CD4-positive, alpha-beta T cell (primary cell): ENCODE measurements around the gene GNG13. TPM values are rescaled to one million over a fixed set of nuclear protein-coding genes. Genes with fewer than 3 reads are reported as not detected.

Source experiments
- ATAC-seq: fragments of 200-7000 bp; cut with Tn5 transposase; one replicate; pipeline ENCODE4 v1.10.0; 2022; ENCODE audit warnings: mild to moderate bottlenecking; ENCODE audit not compliant: poor library complexity
- CTCF ChIA-PET: fragments of 350-600 bp; sonication (Branson Sonifier 250); formaldehyde crosslinking; loops from one replicate; lab custom pipeline; 2021; ENCODE audit warnings: antibody characterized with exemption, inconsistent platforms; lab: Charles Lee
- POLR2A ChIA-PET: fragments of 350-600 bp; sonication (Branson Sonifier 250); formaldehyde crosslinking; loops from one replicate; lab custom pipeline; 2021; ENCODE audit warnings: antibody characterized with exemption, inconsistent platforms; lab: Charles Lee
- DNase-seq, 14 experiments: peaks; one replicate each; pipeline ENCODE4 v3.0.0-alpha.2; 2013 to 2020; ENCODE audit warnings: mixed read lengths in 2 of 14
- H3K27ac ChIP-seq, 2 donors: one replicate each; pipeline versions ENCODE4 v1.5.1 to v1.7.0; 2013; ENCODE audit warnings: low read length in 2 of 2, low read depth in 1 of 2, mild to moderate bottlenecking in 1 of 2
- H3K27me3 ChIP-seq, 2 experiments: 1 replicate in 1 of 2; 2 replicates in 1 of 2; pipeline versions ENCODE4 v1.6.1 to v1.7.0; 2013; ENCODE audit warnings: low read length in 2 of 2, control low read depth in 1 of 2, mild to moderate bottlenecking in 1 of 2, moderate library complexity in 1 of 2; ENCODE audit not compliant: insufficient read depth in 2 of 2, control insufficient read depth in 1 of 2
- H3K36me3 ChIP-seq: one replicate; pipeline ENCODE4 v1.6.1; 2013; ENCODE audit warnings: low read length, control low read depth; ENCODE audit not compliant: insufficient read depth
- H3K4me1 ChIP-seq: one replicate; pipeline ENCODE4 v1.6.1; 2013; ENCODE audit warnings: low read length, control low read depth; ENCODE audit not compliant: insufficient read depth
- H3K4me3 ChIP-seq: one replicate; pipeline ENCODE4 v1.5.1; 2013; ENCODE audit warnings: mild to moderate bottlenecking, low read length, moderate library complexity
- H3K9me3 ChIP-seq, 2 experiments: 1 replicate in 1 of 2; 2 replicates in 1 of 2; pipeline versions ENCODE4 v1.6.1 to v1.7.0; 2013; ENCODE audit warnings: low read length in 2 of 2, mild to moderate bottlenecking in 2 of 2, control low read depth in 1 of 2, moderate library complexity in 1 of 2; ENCODE audit not compliant: control insufficient read depth in 1 of 2, insufficient read depth in 1 of 2
- H3K27ac Mint-ChIP-seq: one replicate; pipeline ENCODE4 v1.8.0; 2020; ENCODE audit warnings: mixed read lengths
- H3K27me3 Mint-ChIP-seq: one replicate; pipeline ENCODE4 v1.8.0; 2021; ENCODE audit warnings: mixed read lengths
- H3K36me3 Mint-ChIP-seq: one replicate; pipeline ENCODE4 v1.8.0; 2021; ENCODE audit warnings: low read depth, mixed read lengths
- H3K4me1 Mint-ChIP-seq: one replicate; pipeline ENCODE4 v1.8.0; 2021; ENCODE audit warnings: low read depth, mixed read lengths
- H3K4me3 Mint-ChIP-seq: one replicate; pipeline ENCODE4 v1.8.0; 2020; ENCODE audit warnings: mild to moderate bottlenecking, mixed read lengths
- H3K9me3 Mint-ChIP-seq: one replicate; pipeline ENCODE4 v1.8.0; 2020; ENCODE audit warnings: mixed read lengths
- CTCF ChIP-seq: fragments of 200-600 bp; IDR thresholded peaks from one replicate; pipeline ENCODE4 v1.8.0; 2022; ENCODE audit warnings: antibody characterized with exemption, mild to moderate bottlenecking
- intact Hi-C, 2 experiments: fragments of 100-400 bp; cut with DNase I in 1 of 2; cut with micrococcal nuclease in 1 of 2; formaldehyde crosslinking; loops; one replicate each; pipeline versions ENCODE4 v1.15.1 to v1.9.0; 2023 to 2025; cut with DNase I, micrococcal nuclease
- total RNA-seq, 174 experiments: library from RNA in 2 of 174; stranded (reverse) in 2 of 174; gene quantifications; one replicate each; pipeline ENCODE4 v1.2.3 and lab custom pipeline; 2021 to 2026

GNG13 gene
- total RNA-seq, 2 experiments from 2014 or later: not detected

GRCh38 chr16:843771-844170, 43.2 kb upstream of the GNG13 start:
- no peak overlapping the region for H3K4me3 Mint-ChIP-seq
- H3K27me3 ChIP-seq: peaks cover 0 to 4% of the 10 kb centered on the region in 2 experiments
- no peak overlapping the region for H3K4me3 ChIP-seq
- H3K27me3 Mint-ChIP-seq: no peaks in the 10 kb centered on the region
- no peak for TF ChIP-seq CTCF
- no peak overlapping the region for H3K27ac Mint-ChIP-seq
- no peaks in the 10 kb centered on the region for H3K36me3 ChIP-seq
- H3K27ac ChIP-seq: no peak overlapping the region
- H3K4me1 Mint-ChIP-seq: no peaks in the 10 kb centered on the region
- POLR2A ChIA-PET: no interaction called here
- CTCF ChIA-PET: no interaction called here
- DNase-seq (no peak), ATAC-seq (no peak)
- intact Hi-C loops: no loop called here
- peaks cover 0 to 7% of the 10 kb centered on the region in 2 experiments for H3K9me3 ChIP-seq
- H3K9me3 Mint-ChIP-seq: no peaks in the 10 kb centered on the region
- no peaks in the 10 kb centered on the region for H3K36me3 Mint-ChIP-seq
- H3K4me1 ChIP-seq: no peaks in the 10 kb centered on the region

GRCh38 chr16:842711-843560, 42.4 kb upstream of the GNG13 start:
- Histone ChIP-seq H3K9me3 (peaks cover 0 to 6% of the 10 kb centered on the region in 2 experiments), H3K36me3 (no peaks in the 10 kb centered on the region), H3K4me3 (no peak overlapping the region), H3K4me1 (no peaks in the 10 kb centered on the region), H3K27ac (no peak overlapping the region), H3K27me3 (peaks cover 0 to 4% of the 10 kb centered on the region in 2 experiments)
- H3K27me3 Mint-ChIP-seq: no peaks in the 10 kb centered on the region
- H3K9me3 Mint-ChIP-seq: no peaks in the 10 kb centered on the region
- H3K4me3 Mint-ChIP-seq: no peak overlapping the region
- DNase-seq: no peak
- intact Hi-C loops: no loop called here
- H3K4me1 Mint-ChIP-seq: no peaks in the 10 kb centered on the region
- H3K27ac Mint-ChIP-seq: no peak overlapping the region
- ChIA-PET CTCF (no interaction called here), POLR2A (no interaction called here)
- no peak for TF ChIP-seq CTCF
- no peaks in the 10 kb centered on the region for H3K36me3 Mint-ChIP-seq
- no peak for ATAC-seq

- H3K27me3 Mint-ChIP-seq: no peaks in the 10 kb centered on the region
- DNase-seq: peak in 1 of 14 experiments; percentile 4
- no peak for ATAC-seq
- no peaks in the 10 kb centered on the region for H3K9me3 Mint-ChIP-seq
- H3K27ac Mint-ChIP-seq: no peak overlapping the region
- no peaks in the 10 kb centered on the region for H3K36me3 Mint-ChIP-seq
- H3K4me3 ChIP-seq: no peak overlapping the region
- H3K4me3 Mint-ChIP-seq: no peak overlapping the region
- no peak for TF ChIP-seq CTCF
- no peaks in the 10 kb centered on the region for H3K36me3 ChIP-seq
- H3K4me1 Mint-ChIP-seq: no peaks in the 10 kb centered on the region
- H3K4me1 ChIP-seq: no peaks in the 10 kb centered on the region
- intact Hi-C loops: no loop called here
- ChIA-PET CTCF (no interaction called here), POLR2A (no interaction called here)
- H3K9me3 ChIP-seq: peaks cover under 1 to 12% of the 10 kb centered on the region in 2 experiments
- H3K27me3 ChIP-seq: peaks cover 0 to 4% of the 10 kb centered on the region in 2 experiments
- no peak overlapping the region for H3K27ac ChIP-seq
Observed at GRCh38 chr16:842061-842476, 41.5 kb upstream of the GNG13 start.
